AG10803 (cell line): ENCODE data around the gene CCDC148.

ENCODE experiments used
- DNase-seq: peaks from one replicate; pipeline ENCODE4 v3.0.0; 2010; ENCODE audit warnings: low read depth
- H3K4me3 ChIP-seq: 2 replicates; pipeline ENCODE4 v1.5.1; 2011; ENCODE audit warnings: mild to moderate bottlenecking, low read length, control low read depth
- CTCF ChIP-seq: conservative IDR thresholded peaks from 2 replicates; pipeline ENCODE4 v1.5.1; 2011; ENCODE audit warnings: mild to moderate bottlenecking, low read length, control low read depth, inconsistent platforms

CCDC148 gene

GRCh38 chr2:158255257-158255656, 201.3 kb downstream of the CCDC148 start:
- peak; percentile 6 for DNase-seq
- H3K4me3 ChIP-seq = no peak overlapping the region
- no peak for TF ChIP-seq CTCF

DNA sequence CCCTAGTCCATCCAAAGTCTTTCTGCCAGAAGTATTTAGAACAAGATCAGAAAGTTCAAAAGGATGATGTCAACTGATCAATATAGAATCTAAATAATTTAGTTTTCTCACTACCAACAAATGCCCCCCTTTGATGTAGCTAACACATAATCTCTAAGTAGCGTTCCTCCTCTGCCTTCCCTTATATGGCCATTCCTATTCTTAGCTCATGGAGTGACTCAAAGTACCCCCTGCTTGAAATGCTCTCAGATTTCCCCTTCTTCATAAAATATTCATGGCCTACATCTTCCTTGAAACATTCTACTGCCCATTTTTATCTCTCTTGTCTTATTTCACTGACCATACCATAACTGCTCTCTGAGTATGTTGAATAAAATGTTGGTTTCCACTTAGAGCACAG, 203.4 kb downstream of the CCDC148 start:
- DNase-seq = no peak
- H3K4me3 ChIP-seq = no peak overlapping the region
- TF ChIP-seq CTCF = no peak

DNA sequence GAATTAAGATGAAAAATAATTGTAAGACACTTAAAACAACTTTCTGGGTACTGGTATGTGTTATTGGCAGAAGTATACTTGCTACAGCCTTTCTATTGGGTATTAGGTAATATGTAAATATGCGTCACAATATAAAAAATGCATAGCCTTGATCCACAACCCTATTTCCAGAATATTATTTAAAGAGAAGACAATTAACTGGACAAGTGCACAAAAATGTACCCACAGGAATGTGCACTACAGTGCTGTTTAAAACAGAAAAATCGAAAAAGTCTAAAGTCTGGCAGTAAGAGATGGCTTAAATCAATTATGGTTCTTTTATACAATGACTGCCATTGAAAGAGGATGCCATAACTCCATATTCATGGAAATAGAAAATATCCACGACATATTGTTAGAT, 205.2 kb downstream of the CCDC148 start:
- no peak overlapping the region for H3K4me3 ChIP-seq
- DNase-seq = no peak
- TF ChIP-seq CTCF = no peak

- H3K4me3 ChIP-seq = no peak overlapping the region
- no peak for TF ChIP-seq CTCF
- DNase-seq = no peak
Measured at GRCh38 chr2:158243392-158243791, 213.2 kb downstream of the CCDC148 start.

DNA sequence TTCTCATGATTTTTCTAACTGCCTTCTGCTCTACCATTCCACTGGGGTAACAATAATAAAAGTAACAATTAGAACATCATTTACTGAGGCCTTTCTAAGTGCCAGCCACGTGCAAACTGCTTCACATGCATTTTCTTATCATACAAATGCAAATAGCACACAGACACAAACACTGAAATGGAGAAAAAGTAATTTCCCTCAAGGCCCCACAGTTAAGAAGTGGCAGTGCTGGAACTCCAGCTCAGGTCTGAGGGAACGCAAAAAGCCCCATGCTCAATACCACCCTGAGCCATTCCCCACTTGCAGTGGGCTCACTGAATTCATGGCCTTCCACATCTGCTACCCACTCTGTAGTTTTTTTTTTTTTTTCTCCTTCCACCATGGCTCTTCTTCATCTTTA, 214.3 kb downstream of the CCDC148 start:
- H3K4me3 ChIP-seq = no peak overlapping the region
- DNase-seq = no peak
- TF ChIP-seq CTCF = no peak

DNA sequence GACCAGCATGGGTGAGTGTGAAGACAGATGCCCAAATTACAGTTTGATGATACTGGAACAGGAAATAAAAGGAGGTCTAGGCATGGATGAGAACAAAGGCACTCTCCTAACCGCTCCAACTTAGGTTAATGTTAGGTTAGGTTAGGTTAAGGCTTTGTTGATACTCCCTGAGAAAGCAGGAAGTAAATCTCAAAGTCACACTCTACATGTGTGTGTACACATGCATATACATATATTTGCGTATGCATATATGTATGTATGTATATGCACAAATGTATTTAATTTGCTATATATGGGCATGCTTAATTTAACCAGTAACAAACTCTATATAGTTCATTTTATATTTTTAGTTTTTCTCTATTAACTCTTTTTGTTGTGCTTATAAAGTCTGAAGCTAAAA, 215.6 kb downstream of the CCDC148 start:
- TF ChIP-seq CTCF = no peak
- no peak for DNase-seq
- no peak overlapping the region for H3K4me3 ChIP-seq

DNA sequence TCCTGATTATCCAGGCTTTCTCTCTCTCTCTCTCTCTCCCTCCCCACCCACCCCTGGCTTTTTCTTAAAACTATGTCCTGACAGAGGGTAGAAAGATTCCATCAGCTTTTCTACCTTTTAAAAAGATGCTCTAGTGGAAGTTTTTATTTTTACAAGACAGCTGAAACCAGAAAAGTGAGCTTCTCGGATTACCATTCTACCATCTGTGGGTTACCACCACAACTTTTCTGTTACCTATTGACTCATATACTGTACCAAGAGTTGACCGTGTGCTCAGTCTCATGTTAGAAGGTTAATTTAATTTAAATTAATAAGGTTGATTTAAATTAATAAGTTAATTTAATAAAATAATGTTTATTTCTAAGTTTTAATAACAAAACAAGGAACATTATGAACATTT, 217.3 kb downstream of the CCDC148 start:
- no peak for DNase-seq
- TF ChIP-seq CTCF = no peak
- H3K4me3 ChIP-seq = no peak overlapping the region
